GM19452 (cell line): ENCODE results near the gene VRTN.
"Not testable (repeated sequence)": the region's sequence is repeated elsewhere in the genome, so short reads cannot be mapped to it uniquely, and the experiment has no call there.

Experiments
- ATAC-seq: cut with Tn5 transposase; IDR thresholded peaks from one replicate; pipeline ENCODE4 v1.9.1; 2021; ENCODE audit not compliant: unreplicated experiment

Gene VRTN, protein sequence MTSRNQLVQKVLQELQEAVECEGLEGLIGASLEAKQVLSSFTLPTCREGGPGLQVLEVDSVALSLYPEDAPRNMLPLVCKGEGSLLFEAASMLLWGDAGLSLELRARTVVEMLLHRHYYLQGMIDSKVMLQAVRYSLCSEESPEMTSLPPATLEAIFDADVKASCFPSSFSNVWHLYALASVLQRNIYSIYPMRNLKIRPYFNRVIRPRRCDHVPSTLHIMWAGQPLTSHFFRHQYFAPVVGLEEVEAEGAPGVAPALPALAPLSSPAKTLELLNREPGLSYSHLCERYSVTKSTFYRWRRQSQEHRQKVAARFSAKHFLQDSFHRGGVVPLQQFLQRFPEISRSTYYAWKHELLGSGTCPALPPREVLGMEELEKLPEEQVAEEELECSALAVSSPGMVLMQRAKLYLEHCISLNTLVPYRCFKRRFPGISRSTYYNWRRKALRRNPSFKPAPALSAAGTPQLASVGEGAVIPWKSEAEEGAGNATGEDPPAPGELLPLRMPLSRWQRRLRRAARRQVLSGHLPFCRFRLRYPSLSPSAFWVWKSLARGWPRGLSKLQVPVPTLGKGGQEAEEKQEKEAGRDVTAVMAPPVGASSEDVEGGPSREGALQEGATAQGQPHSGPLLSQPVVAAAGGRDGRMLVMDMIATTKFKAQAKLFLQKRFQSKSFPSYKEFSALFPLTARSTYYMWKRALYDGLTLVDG

GRCh38 chr14:74348241-74348734 lies at the start of gene VRTN:
Gene VRTN (plus strand): TSS chr14:74348471. CDS start chr14:74356784, 8,313 bp downstream.
- ATAC-seq: no peak

DNA sequence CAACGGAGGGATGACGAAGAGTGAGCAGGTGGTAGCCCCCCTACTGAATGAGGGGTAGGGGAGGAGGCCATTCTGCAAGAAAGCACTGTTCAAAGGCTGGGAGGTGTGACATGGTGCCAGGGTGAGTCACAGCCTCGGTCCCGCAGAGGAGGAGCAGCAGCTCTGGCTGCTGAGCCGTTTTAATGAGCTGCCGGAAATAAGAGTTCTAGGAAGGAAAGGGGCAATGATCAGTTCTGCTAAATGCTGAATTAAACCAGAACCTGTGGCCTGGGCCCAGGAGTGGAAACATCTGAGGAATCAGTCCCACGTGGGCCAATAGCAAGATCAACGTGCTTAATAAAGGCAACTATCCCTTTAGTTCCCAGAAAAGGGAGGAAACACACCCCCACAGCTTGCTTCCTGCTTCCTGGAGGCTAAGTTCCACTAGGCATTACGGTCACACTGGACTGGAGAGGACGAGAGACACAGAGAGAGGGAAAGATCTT lies 49.2 kb upstream of the VRTN start:
- no peak for ATAC-seq

GRCh38 chr14:74301594-74302151 lies 46.6 kb upstream of the VRTN start:
- ATAC-seq: no peak

DNA sequence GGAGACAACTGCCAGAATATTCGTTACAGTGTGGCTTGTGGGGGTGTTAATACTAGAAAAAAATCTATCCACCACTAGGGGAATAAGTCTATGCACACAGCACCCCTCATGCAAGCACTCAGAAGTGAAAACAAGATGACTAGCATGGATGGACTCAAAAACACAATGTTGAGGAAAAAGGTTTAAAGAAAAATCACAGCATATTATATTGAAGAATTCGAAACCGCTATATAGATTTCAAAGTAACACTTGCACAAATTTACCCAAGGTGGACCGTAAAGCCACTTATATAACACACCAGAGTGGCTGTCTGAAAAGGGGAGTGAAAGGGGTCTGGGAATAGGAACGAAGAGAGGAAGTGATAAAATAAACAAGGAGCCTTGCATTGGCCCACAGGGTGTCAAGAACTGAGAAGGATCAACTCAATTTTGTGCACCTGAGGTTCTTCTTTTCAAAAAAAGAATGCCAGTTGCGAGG lies 46.1 kb upstream of the VRTN start:
- peak; percentile 43 for ATAC-seq

DNA sequence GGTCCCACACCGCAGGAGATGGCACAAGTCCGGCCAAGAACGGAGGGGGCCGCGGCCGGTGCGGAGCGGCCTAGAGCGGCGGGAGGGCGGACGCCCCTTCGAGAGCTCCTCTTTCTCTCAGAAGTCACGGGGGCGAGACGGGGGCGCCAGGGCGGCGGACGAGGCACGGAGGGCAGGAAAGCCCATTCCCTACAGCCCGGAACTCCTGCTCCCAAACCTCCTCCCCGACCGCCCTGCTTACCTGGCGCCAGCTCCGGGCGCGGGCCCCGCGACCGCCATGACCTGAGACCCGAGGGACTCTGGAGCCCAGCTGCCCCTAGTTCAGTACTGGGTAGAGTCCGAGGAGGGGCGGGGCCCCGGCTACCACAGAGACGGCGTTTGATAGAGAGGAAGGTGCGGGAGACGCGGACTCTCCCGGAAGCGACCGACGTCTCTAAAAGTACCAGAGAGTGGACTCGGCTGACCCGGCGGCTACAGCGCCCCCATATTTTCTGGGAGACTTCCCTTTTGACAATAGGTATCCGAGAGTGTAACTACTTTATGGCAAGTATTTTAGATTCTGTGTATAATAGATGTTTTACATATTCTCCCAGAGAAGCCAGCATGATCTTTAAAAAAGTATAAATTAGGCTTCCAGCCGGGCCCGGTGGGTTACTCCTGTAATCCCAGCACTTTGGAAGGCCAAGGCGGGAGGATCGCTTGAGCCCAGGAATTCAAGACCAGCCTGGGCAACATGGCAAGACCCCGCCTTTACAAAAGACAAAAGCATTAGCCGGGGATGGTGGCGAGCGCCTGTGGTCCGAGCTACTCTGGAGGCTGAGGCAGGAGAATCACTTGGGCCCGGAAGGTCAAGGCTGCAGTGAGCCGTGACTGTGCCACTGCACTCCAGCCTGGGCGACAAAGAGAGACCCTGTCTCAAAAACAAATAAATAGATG lies 45.4 kb upstream of the VRTN start, which contains the start of gene ABCD4:
TSS of gene ABCD4 (minus strand) at position 301 of the 936 bp plus-strand sequence. CDS start at position 279, 22 bp downstream.
- peak; percentile 97 for ATAC-seq

DNA sequence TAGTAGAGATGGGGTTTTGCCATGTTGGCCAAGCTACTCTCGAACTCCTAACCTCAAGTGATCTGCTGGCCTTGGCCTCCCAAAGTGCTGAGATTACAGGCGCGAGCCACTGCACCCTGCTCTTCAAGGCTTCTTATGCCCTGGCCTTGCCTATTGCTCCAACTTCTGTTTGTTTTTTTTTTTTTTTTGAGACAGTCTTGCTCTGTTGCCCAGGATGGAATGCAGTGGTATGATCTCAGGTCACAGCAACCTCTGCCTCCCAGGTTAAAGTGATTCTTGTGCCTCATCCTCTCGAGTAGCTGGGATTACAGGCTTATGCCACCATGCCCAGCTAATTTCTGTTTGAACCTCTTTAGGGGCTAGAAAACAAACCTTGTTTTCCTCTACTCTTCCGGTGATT lies 39.6 kb upstream of the VRTN start:
- ATAC-seq: no peak

DNA sequence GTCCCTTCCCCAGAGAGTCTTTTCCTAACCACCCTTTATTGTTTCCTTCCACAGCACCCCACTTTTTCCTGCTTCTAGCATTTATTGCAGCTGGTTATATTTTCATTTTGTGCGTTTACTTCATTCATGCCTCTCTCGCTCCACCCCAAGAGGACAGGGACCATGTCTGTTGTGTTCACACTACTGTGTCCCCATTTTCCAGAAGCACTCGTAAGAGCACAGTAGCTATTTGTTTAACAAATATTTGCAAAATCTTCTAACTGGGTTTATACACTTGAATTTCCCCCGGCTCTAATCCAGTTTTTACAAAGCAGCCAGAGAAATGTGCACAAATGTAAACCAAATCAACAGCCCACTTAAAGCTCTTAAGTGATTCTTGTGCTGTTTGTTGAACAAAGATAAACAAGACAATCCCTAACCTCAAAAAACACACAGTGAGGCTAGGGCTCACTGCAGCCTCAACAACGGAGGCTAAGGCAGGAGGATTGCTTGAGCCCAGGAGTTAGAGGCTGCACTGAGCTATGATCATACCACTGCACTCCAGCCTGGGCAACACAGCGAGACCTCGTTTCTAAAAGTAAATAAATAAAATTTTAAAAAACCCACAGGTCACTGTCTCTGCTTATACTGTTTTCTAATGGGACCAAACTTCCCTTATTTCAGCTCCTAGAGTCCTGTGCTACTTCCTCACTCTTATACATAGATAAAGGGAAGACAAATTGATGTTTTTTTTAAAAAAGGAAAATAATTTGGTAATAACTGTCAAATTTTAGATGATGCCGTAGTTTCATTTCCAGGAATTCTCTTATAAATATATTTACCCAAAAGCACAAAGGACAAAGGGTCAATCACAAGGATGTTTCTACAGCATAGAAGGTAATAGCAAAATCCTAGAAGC lies 38.9 kb upstream of the VRTN start:
- no peak for ATAC-seq

- no peak for ATAC-seq
Observed at GRCh38 chr14:74312161-74312560, 36.1 kb upstream of the VRTN start.

DNA sequence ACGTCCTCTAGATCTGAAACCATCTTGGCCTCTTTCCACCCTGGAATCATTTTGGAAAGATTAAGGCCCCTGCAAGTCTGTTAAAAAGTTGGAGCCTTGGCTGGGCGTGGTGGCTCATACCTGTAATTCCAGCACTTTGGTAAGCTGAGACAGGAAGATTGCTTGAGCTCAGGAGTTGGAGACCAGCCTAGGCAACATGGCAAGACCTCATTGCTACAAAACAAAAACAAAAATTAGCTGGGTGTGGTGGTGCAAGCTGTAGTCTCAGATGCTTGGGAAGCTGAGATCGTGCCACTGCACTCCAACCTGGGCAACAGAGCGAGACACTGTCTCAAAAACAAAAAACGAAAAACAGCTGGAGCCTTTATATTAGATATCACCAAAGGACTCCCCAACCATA lies 34.7 kb upstream of the VRTN start:
- no peak for ATAC-seq

- ATAC-seq: no peak
Observed at GRCh38 chr14:74314576-74314975, 33.7 kb upstream of the VRTN start.

GRCh38 chr14:74324931-74325361 lies 23.3 kb upstream of the VRTN start:
- no peak for ATAC-seq

DNA sequence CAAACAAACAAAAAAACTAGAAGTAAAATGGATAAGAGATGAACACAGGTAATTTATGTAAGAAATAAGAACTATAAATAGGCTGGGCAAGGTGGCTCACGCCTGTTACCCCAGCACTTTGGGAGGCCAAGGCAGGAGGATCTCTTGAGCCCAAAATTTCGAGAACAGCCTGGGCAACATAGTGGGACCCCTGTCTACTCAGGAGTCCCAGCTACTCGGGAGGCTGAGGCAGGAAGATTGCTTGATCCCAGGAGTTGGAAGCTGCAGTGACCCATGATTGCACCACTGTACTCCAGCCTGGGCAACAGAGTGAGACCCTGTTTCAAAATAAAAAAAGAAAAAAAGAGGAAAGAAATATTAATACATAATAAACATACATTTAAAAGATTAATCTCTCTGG lies 22.8 kb upstream of the VRTN start:
- no peak for ATAC-seq

- no peak for ATAC-seq
Observed at GRCh38 chr14:74326369-74327152, 21.7 kb upstream of the VRTN start.

DNA sequence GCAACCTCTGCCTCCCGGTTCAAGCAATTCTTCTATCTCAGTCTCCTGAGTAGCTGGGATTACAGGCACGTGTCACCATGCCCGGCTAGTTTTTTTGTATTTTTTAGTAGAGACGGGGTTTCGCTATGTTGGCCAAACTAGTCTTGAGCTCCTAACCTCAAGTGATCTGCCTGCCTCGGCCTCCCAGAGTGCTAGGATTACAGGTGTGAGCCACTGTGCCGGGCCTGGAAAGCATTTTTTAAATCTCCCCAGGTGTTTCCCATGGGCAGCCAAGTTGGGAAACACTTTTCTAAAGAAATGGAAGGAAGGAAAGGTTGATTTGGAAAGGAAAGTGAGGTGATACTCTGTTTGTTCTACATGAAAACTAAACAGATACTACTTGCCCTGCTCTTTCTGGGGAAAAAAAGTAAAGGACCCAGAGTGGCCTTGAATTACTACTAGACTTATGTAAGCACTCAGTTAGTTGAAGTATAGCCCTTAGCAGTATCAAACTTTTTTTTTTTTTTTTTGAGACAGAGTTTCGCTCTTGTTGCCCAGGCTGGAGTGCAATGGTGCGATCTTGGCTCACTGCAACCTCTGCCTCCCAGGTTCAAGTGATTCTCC lies 18.2 kb upstream of the VRTN start:
- not testable (repeated sequence) for ATAC-seq

- no peak for ATAC-seq
Observed at GRCh38 chr14:74333909-74334308, 14.4 kb upstream of the VRTN start.

- ATAC-seq: no peak
Observed at GRCh38 chr14:74346341-74346740, 1.9 kb upstream of the VRTN start.

GRCh38 chr14:74347097-74347794 lies 1.0 kb upstream of the VRTN start:
- no peak for ATAC-seq

DNA sequence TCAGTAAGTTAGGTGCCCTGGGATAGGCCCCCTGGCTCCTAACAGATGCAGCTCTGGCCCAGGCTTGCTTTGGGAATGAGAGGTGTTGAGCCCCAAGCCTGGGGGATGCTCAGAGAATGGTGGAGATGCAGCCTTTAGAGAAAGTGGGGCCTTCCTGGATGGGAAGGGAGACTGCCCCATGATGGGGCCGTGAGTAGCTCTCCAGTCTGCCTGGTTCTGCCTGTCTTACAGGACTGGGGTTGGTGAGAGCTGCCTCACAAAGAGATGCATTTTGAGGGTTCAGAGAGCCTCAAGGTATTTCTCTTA lies 523 bp upstream of the VRTN start:
- ATAC-seq: no peak
